AG04450 (cell line): ENCODE measurements around the gene COMMD1. TPM values are rescaled to one million over a fixed set of nuclear protein-coding genes. Genes with fewer than 3 reads are reported as not detected.

Experiments
- CTCF ChIA-PET: fragments of 300-600, 350-600 bp; formaldehyde crosslinking; extraction: SDS; loops from one replicate; lab custom pipeline; 2022; ENCODE audit warnings: antibody characterized with exemption, inconsistent platforms; lab: Charles Lee
- POLR2A ChIA-PET: fragments of 350-600 bp; formaldehyde crosslinking; extraction: SDS; loops from one replicate; lab custom pipeline; 2021; ENCODE audit warnings: antibody characterized with exemption, inconsistent platforms; lab: Yijun Ruan, JAX
- DNase-seq: peaks from one replicate; pipeline ENCODE4 v3.0.0-alpha.2; 2011; ENCODE audit warnings: low read depth, low spot score
- H3K27ac ChIP-seq: one replicate; pipeline ENCODE4 v1.5.1; 2012; ENCODE audit warnings: low read depth, low read length, control low read depth
- H3K27me3 ChIP-seq: one replicate; pipeline ENCODE4 v1.6.0; 2012; ENCODE audit warnings: low read length; ENCODE audit not compliant: control insufficient read depth, insufficient read depth
- H3K4me3 ChIP-seq: 2 replicates; pipeline ENCODE4 v1.5.1; 2011; ENCODE audit warnings: mild to moderate bottlenecking, low read depth, low read length, control low read depth
- H3K9me3 ChIP-seq: 2 replicates; pipeline ENCODE4 v1.5.1; 2012; ENCODE audit warnings: low read length; ENCODE audit not compliant: control insufficient read depth, insufficient read depth
- CTCF ChIP-seq: IDR thresholded peaks from 2 replicates; pipeline ENCODE4 v1.5.1; 2011; ENCODE audit warnings: low read depth, low read length, control low read depth, inconsistent platforms
- polyA plus RNA-seq: library from polyadenylated mRNA; depleted of rRNA; stranded (reverse); fragments of >200 nt; gene quantifications from 2 replicates; pipeline ENCODE4 v1.2.3, GENCODE V29; 2011

Gene COMMD1
- polyA plus RNA-seq, 1 experiment: 59.9 TPM

- POLR2A ChIA-PET: no interaction called here
- CTCF ChIA-PET: no interaction called here
Measured at GRCh38 chr2:62042400-62042799, 136.9 kb downstream of the COMMD1 start.

GRCh38 chr2:62042944-62043343 is 137.5 kb downstream of the COMMD1 start:
- Histone ChIP-seq H3K9me3 (peaks cover 9% of the 10 kb centered on the region), H3K27ac (no peak overlapping the region), H3K4me3 (no peak overlapping the region), H3K27me3 (no peaks in the 10 kb centered on the region)
- TF ChIP-seq CTCF: no peak
- no peak for DNase-seq
- POLR2A ChIA-PET: no interaction called here
- CTCF ChIA-PET: no interaction called here

More at GRCh38 chr2:62042400-62042799, 136.9 kb downstream of the COMMD1 start:
- Histone ChIP-seq H3K27ac (no peak overlapping the region), H3K27me3 (no peaks in the 10 kb centered on the region), H3K9me3 (peaks cover 9% of the 10 kb centered on the region), H3K4me3 (no peak overlapping the region)
- no peak for TF ChIP-seq CTCF
- DNase-seq: no peak

DNA sequence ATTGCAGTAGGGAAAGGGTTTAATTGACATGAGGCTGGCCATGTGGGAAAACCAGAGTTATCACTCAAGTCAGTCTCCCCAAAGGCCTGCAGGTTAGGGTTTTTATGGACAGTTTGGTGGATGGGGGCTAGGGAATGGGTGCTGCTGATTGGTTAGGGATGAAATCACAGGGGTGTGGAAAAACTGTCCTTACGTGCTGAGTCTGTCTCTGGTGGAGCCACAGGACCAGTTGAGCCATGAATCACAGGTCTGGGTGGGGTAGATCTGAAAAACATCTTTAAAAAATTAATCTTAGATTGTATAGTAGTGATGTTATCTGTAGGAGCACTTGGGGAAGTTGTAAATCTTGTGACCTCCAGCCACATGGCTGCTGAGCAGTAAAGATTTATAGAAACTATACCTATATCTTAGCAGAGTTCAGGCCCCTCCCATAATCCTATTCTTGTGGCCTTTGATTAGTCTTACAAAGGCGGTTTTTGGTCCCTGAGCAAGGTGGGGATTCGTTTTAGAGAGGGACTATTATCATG is 139.6 kb downstream of the COMMD1 start:
- ChIA-PET POLR2A (no interaction called here), CTCF (no interaction called here)
- Histone ChIP-seq H3K27me3 (no peaks in the 10 kb centered on the region), H3K4me3 (no peak overlapping the region), H3K9me3 (peaks cover 9% of the 10 kb centered on the region), H3K27ac (no peak overlapping the region)
- no peak for TF ChIP-seq CTCF
- no peak for DNase-seq

DNA sequence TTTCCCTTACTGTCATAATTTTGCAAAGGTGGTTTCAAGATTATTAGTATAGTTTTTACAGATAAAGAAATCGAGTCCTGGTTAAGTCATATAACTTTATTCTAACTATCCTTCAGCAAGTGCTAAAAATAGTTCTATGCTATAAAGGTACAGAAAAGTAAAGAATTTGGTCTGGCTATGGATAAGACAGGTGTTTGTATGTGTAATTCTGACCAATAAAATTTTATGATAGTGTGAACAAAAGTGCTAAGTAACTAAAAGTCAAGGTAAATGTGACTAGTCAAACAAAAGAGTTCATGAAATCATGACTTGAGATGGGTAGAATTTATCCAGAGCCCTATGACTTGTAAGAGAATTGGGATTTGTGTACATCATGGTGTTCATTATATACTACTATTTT is 140.7 kb downstream of the COMMD1 start:
- H3K9me3 ChIP-seq: peaks cover 9% of the 10 kb centered on the region
- ChIA-PET CTCF (no interaction called here), POLR2A (no interaction called here)
- no peak for TF ChIP-seq CTCF
- no peak overlapping the region for H3K27ac ChIP-seq
- no peak overlapping the region for H3K4me3 ChIP-seq
- H3K27me3 ChIP-seq: no peaks in the 10 kb centered on the region
- DNase-seq: no peak

GRCh38 chr2:62050456-62051045 is 145.1 kb downstream of the COMMD1 start:
- no peak overlapping the region for H3K27ac ChIP-seq
- ChIA-PET CTCF (no interaction called here), POLR2A (no interaction called here)
- H3K9me3 ChIP-seq: no peaks in the 10 kb centered on the region
- no peaks in the 10 kb centered on the region for H3K27me3 ChIP-seq
- TF ChIP-seq CTCF: no peak
- no peak overlapping the region for H3K4me3 ChIP-seq
- no peak for DNase-seq
